Neuron (in vitro differentiated cells): ENCODE data around the gene CISD3.
A peak's percentile ranks its signal among the peaks of the same experiment; 100 is the strongest.

ENCODE experiments used
- H2AFZ ChIP-seq: one replicate; pipeline ENCODE4 v1.6.1; 2013; ENCODE audit warnings: low read depth, mild to moderate bottlenecking, inconsistent platforms, low read length, moderate library complexity
- H3K27me3 ChIP-seq: one replicate; pipeline ENCODE4 v1.6.1; 2013; ENCODE audit warnings: low read length; ENCODE audit not compliant: insufficient read depth
- H3K36me3 ChIP-seq: one replicate; pipeline ENCODE4 v1.6.1; 2013; ENCODE audit warnings: low read length; ENCODE audit not compliant: insufficient read depth
- H3K4me1 ChIP-seq: one replicate; pipeline ENCODE4 v1.6.1; 2013; ENCODE audit warnings: low read length; ENCODE audit not compliant: insufficient read depth
- H3K4me3 ChIP-seq: 2 replicates; pipeline ENCODE4 v1.5.1; 2013; ENCODE audit warnings: mild to moderate bottlenecking, low read length, moderate library complexity
- H3K9me3 ChIP-seq: one replicate; pipeline ENCODE4 v1.6.1; 2013; ENCODE audit warnings: low read length

Gene CISD3

DNA sequence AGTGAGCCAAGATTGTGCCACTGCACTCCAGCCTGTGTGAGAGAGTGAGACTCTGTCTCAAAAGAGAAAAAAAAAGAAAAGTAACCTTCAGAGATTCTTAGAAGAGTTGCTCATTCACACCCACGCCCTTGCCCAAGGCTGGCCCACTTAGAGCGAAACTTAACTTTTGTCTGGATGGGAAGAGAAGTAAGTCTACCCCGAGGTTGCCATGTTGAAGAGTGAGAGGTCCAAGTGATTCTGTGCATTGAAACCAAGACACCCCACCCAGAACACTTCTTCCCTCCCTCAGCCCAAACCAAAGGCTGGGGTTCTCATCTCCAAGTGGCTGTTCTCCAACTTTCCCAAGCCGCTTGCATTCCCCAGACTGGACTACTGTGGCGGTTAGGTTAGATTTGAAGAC, 2.4 kb upstream of the CISD3 start:
- H3K27me3 ChIP-seq = no peaks in the 10 kb centered on the region
- peaks cover 19% of the 10 kb centered on the region for H3K36me3 ChIP-seq
- no peak overlapping the region for H2AFZ ChIP-seq
- H3K4me1 ChIP-seq = peaks cover 16% of the 10 kb centered on the region
- H3K9me3 ChIP-seq = no peaks in the 10 kb centered on the region
- H3K4me3 ChIP-seq = no peak overlapping the region

DNA sequence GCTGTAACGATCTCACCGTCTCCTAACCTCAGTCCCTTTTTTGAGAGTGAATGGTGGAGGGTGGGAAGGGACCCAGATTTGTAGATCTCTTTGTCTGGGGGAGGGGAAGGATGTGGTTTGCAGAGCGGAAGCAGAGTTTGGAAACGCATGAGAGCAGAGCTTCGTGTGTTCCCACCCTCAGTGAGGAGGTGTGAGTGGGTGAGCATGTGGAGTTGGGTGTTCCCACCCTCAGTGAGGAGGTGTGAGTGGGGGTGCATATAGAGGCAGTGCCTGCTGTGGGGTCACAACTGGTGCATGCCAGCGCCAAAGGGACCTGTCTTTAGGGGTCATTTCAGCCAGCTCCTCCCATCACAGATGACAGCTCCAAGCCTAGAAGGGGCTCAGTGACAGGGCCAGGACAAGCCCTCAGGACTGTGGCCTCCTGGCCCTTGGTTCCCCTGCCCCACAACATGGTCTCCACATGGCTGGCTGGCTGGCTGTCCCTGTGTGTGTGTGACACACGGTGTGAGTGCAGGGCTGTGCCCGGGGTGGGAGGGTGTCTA, 1.8 kb upstream of the CISD3 start:
- Histone ChIP-seq H3K27me3 (no peaks in the 10 kb centered on the region), H3K4me3 (no peak overlapping the region), H3K4me1 (peaks cover 16% of the 10 kb centered on the region), H3K36me3 (peaks cover 19% of the 10 kb centered on the region), H2AFZ (no peak overlapping the region), H3K9me3 (no peaks in the 10 kb centered on the region)

DNA sequence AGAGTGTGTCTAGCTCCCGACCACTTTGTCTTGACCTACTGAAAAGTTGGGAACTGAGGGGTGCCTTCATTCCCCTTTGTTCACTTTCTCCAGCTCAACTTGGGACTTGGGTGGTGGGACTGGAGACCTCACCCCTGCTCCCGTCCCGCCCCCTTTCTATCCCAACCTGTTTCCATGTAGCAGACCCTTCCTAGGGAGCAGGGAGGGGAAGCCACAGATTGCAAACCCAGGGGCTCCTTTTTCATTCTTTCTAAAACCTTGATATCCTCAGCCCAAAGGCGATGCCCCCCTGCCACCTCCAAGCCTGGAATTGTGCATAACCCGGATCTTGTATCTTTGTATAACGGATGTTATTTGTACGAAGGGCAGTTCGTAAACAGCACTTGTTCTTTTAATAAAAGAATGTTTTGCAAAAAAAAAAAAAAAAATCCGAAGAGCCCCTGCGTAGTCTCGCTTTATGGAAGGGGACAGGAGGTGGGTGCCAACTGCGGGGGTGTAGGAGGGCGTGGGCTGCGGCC, 714 bp upstream of the CISD3 start:
- Histone ChIP-seq H3K4me3 (peak overlapping the region; percentile 56), H3K27me3 (no peaks in the 10 kb centered on the region), H3K4me1 (peaks cover 16% of the 10 kb centered on the region), H3K36me3 (peaks cover 23% of the 10 kb centered on the region), H2AFZ (peak overlapping the region; percentile 46), H3K9me3 (no peaks in the 10 kb centered on the region)

DNA sequence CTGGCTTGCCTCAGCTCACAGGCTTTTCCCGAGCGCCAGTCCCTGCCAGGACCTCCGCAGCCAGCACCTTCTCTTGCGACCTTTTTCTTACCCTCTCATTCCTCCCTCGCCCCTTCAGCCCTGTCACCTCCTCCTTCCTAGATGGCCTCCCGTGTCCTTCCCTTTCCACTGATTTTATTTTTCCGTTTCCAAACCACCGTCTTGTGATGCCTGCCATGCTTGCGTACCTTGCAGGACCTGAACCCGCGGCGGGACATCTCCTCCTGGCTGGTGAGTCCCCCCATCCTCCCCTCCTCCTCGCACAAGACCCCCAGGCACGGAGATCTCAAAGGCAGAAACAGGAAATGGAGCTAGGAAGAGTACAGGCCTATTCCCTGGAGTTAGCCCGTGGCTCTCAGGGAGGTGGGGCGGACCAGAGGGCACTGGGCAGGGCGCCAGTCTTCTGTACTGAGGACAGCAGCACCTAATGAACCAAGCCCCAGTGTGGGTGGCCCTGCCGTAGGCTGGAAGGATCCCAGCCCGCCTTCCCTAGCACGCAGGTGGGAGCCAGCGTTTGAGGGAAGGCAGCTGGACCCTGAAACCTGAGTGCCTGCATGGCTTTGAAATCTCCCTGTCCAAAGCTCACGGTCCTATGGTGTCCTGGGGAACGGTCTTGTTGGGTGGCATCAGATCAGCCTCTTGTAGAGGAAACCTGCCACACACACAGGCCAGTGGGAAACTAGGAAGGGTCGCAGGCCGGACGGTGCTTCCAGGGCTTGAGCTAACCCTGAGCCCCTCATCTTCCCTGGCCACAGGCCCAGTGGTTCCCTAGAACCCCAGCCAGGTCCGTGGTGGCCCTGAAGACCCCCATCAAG, 612 bp downstream of the CISD3 start:
- Histone ChIP-seq H3K4me1 (peaks cover 18% of the 10 kb centered on the region), H3K4me3 (peak overlapping the region; percentile 44), H3K9me3 (no peaks in the 10 kb centered on the region), H2AFZ (no peak overlapping the region), H3K27me3 (no peaks in the 10 kb centered on the region), H3K36me3 (peaks cover 24% of the 10 kb centered on the region)

DNA sequence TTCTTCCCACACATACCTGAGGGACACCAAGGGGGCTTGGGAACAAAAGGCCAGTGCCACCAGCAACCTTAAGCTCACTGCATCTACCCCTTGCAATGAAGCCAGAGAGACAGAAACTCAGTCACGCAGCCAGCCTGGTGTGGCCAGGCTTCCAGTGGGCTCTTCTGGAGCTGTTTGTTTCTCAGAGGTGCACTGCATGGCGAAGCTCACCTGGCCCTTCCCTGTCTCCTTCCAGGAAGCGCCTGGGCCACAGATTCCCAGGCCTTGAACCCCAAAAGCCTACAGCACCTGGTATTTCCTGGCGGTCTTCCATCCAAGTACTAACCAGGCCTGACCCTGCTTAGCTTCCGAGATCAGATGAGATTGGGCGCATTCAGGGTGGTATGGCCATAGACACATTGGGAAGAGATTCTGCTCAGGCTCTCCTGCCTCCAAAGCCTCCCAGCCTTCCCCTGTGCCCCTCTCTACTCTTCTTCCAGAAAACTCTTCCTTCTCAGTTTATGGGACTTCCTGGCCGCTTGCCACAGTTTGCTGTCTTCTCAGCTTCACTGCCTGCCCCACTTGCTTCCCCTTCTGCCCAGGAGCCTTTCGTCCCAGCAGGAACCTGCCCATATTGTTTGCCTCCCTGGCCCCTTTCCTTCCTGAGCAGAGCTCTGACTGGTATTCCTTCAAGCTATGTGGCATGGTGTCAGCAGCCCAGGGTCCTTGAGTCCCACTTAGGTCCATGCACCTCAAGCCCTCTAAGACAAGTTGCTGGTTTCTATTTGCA, 1.6 kb downstream of the CISD3 start:
- no peak overlapping the region for H3K4me3 ChIP-seq

DNA sequence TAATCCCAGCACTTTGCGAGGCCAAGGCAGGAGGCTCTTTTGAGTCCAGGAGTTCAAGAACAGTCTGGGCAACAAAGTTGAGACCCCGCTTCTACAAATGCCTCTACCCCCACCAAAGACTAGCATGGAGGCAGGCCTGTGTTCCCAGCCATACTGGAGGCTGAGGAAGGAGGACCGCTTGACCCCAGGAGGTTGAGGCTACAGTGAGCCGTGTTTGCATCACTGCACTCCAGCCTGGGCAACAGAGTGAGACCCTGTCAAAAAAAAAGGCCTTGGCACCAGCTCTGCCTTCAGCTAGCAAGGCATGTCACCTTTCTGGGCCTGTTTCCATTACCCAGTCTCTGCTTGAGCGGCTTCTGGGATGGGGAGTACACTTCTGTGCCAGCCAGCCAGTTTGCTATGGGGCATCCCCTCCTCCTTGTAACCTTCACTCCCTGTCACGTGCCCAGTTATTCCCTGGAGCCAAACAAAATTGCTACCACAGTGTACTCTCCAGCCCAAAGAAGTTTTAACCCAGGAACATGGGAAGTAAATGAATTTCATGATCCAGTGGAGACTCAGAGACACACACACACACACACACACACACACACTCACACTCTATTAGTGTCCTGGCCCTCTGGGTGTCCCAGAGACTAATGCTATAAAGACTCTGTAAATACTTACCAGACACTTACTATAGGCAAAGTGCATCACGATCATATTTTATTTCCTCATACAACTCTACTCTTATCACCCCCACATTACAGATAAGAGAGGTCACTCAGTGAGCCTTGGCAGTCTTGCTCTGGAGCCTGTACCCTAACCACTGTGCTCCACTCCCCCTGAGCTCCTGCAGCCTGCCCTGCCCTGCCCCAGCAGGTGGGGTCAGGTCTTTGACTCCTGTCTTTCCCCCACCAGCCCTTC, 2.5 kb downstream of the CISD3 start:
- Histone ChIP-seq H3K36me3 (peaks cover 35% of the 10 kb centered on the region), H3K9me3 (no peaks in the 10 kb centered on the region), H3K4me3 (no peak overlapping the region), H2AFZ (no peak overlapping the region), H3K27me3 (no peaks in the 10 kb centered on the region), H3K4me1 (peaks cover 18% of the 10 kb centered on the region)

More for the DNA sequence above, 1.6 kb downstream of the CISD3 start:
- peaks cover 30% of the 10 kb centered on the region for H3K36me3 ChIP-seq
- no peaks in the 10 kb centered on the region for H3K9me3 ChIP-seq
- H3K4me1 ChIP-seq = peaks cover 18% of the 10 kb centered on the region
- no peaks in the 10 kb centered on the region for H3K27me3 ChIP-seq
- H2AFZ ChIP-seq = no peak overlapping the region

GRCh38 chr17:38733282-38733981, 3.3 kb downstream of the CISD3 start:
- Histone ChIP-seq H2AFZ (no peak overlapping the region), H3K27me3 (no peaks in the 10 kb centered on the region), H3K4me1 (peaks cover 18% of the 10 kb centered on the region), H3K9me3 (no peaks in the 10 kb centered on the region), H3K4me3 (no peak overlapping the region), H3K36me3 (peaks cover 42% of the 10 kb centered on the region)

DNA sequence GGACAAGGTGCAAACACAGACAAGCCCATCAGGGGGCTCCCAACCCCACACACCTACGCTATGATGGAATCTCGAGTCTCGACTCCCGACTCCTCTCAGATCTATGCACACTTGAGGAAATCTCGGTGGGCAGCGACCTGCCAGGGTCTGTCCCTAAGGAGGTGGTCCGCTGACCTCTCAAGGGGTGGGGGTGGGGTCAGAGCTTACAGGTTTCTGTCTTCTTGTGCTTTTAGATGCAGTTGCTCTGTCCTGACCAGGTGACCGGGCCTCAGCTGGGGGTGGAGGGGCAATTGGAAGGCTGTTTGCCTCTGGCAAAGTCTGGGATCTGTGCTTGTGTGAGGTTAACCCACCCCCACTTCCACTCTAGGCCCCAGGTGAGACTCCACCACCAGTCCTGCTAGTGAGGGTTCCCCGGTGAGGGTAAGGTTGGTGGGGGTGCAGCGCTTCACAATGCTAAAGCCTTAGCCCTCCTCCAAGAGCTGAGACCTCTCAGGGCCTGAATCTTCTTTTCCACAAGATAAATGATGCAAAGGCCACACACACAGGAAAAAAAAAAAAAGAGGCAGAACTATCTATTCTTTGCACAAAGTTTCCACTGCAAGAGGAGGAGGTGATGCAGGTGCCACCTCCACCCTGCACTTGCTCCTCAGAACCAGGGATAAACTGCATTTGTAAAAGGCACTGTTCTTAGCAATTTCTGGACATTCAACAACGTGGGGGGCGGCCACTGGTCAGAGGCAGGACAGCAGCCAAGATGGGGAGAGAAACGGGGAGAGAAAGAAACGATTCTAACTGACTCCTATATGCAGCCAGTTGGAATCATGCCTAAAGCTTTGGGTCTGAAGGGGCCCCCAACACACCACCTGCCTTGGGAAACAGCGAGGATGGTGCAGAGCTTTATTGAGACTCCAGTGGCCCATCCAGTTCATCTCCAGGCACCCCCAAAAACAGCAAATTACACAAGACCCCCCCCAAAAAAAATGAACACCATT, 4.1 kb downstream of the CISD3 start:
- no peak overlapping the region for H3K4me3 ChIP-seq
- peaks cover 50% of the 10 kb centered on the region for H3K36me3 ChIP-seq
- H2AFZ ChIP-seq = no peak overlapping the region
- peaks cover 16% of the 10 kb centered on the region for H3K4me1 ChIP-seq
- H3K9me3 ChIP-seq = no peaks in the 10 kb centered on the region
- no peaks in the 10 kb centered on the region for H3K27me3 ChIP-seq

DNA sequence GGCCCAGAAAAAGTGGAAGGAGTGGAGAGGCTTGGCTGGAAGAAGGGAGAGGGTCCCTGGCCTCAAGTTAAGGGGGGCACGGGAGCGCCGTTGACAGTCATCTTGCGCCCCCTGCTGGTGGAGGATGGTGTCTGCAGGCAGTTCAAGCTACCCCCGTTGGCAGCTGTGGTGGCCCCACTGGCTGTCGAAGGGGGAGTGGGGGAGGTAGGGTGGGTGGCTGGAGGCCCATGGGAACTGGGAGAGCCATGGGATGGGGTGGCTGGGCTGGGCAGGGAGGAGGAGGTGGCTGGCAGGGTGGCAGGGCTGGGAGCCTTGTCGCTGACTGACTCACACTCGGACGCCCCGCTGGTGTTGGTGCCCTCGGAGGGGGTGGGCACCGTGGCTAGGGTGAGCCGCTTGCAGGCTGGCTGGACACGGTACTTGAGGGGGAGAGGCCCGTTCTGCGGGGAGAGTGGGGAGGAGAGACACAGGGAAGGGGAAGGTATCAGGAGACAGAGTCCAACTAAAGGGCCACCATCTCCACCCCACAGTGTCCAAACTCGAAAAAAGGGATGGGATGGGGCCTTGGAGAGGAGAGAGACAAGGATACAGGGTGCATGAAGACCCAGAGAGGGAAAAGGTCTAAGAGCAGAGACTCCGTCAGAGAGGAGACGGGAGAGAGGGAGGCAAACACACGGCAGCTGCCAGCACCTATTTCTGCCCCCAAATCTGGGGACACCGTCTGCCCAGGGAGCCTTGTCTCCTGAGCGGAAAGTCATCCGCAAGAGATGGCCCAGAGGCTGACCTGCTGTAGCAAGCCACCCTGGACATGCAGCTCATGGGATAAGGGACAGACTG, 5.2 kb downstream of the CISD3 start:
- Histone ChIP-seq H3K4me1 (peaks cover 9% of the 10 kb centered on the region), H3K36me3 (peaks cover 56% of the 10 kb centered on the region), H2AFZ (no peak overlapping the region), H3K9me3 (no peaks in the 10 kb centered on the region), H3K27me3 (no peaks in the 10 kb centered on the region), H3K4me3 (no peak overlapping the region)

DNA sequence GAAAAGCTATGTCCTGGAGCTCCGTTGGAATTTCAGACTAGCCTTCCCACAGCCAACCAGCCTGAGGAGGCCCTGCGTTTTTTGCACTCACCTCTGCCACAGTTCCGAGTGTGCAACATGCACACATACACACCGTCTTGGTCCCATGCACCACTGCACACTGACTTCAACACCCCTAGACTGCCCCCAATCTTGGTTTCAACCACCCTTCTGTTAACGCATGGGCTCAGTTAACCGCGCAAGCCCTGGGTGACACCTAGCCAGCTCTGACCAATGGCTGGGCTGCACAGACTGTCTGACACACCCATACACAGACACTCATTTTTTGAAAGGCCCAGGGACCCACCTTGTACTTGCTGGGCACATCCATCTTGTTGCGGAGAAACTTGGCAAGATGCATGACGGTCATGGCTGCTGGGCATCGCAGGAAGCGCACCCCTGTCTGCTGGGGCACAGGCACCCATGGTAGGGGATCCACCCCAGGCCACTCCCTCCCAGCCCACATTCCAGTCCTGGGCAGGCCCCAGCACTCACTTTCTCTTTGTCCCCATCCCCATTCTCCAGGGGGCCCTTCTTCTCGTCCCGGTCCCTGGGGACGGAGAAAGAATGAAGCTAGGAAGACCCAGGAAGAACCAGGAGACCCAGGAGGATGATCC, 8.0 kb downstream of the CISD3 start:
- Histone ChIP-seq H3K4me1 (peaks cover 22% of the 10 kb centered on the region), H3K4me3 (no peak overlapping the region), H3K27me3 (no peaks in the 10 kb centered on the region), H2AFZ (no peak overlapping the region), H3K9me3 (no peaks in the 10 kb centered on the region), H3K36me3 (peaks cover 54% of the 10 kb centered on the region)
